Astrocyte (in vitro differentiated cells and primary cell): ENCODE data around the gene UTP11.

Experiments used
- EZH2 ChIP-seq: IDR thresholded peaks from 2 replicates; pipeline ENCODE4 v1.6.1; 2012; ENCODE audit warnings: mild to moderate bottlenecking, low read length, inconsistent platforms; ENCODE audit not compliant: insufficient read depth
- TF ChIP-seq, protein P1 (sequence below): IDR thresholded peaks from 2 replicates; pipeline ENCODE4 v1.5.1; 2011; ENCODE audit warnings: low read depth, mild to moderate bottlenecking, inconsistent platforms, low read length, moderate library complexity; ENCODE audit not compliant: insufficient read depth

DNA sequence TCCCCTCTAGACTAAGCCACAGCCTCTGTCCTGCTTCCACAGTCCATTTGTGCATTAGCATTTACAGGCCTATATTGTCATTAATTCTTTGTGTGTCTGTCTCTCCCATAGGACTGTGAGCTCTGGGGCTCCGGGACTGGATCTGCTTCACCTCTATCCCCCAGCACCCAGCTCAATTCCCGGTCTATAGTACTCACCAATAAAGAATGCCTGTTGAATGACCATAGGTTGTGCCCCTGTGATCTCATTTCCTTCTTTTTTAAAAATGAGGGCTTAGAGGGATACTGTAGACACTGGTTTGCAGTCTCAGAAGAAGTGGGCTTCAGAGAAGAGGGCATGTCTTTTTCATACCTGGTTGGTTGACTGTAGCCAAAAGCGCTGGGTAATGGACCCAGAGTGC lies 42.9 kb downstream of the UTP11 start:
- no peak for TF ChIP-seq EZH2
- TF ChIP-seq, protein P1, sequence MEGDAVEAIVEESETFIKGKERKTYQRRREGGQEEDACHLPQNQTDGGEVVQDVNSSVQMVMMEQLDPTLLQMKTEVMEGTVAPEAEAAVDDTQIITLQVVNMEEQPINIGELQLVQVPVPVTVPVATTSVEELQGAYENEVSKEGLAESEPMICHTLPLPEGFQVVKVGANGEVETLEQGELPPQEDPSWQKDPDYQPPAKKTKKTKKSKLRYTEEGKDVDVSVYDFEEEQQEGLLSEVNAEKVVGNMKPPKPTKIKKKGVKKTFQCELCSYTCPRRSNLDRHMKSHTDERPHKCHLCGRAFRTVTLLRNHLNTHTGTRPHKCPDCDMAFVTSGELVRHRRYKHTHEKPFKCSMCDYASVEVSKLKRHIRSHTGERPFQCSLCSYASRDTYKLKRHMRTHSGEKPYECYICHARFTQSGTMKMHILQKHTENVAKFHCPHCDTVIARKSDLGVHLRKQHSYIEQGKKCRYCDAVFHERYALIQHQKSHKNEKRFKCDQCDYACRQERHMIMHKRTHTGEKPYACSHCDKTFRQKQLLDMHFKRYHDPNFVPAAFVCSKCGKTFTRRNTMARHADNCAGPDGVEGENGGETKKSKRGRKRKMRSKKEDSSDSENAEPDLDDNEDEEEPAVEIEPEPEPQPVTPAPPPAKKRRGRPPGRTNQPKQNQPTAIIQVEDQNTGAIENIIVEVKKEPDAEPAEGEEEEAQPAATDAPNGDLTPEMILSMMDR: no peak
